GM21723 (cell line): ENCODE data around the gene PHYHD1.
"Not testable (repeated sequence)": the region's sequence is repeated elsewhere in the genome, so short reads cannot be mapped to it uniquely, and the experiment has no call there.

Experiments
- ATAC-seq: cut with Tn5 transposase; IDR thresholded peaks from one replicate; pipeline ENCODE4 v1.9.1; 2021; ENCODE audit warnings: mild to moderate bottlenecking, moderate library complexity; ENCODE audit not compliant: unreplicated experiment

The PHYHD1 gene

DNA sequence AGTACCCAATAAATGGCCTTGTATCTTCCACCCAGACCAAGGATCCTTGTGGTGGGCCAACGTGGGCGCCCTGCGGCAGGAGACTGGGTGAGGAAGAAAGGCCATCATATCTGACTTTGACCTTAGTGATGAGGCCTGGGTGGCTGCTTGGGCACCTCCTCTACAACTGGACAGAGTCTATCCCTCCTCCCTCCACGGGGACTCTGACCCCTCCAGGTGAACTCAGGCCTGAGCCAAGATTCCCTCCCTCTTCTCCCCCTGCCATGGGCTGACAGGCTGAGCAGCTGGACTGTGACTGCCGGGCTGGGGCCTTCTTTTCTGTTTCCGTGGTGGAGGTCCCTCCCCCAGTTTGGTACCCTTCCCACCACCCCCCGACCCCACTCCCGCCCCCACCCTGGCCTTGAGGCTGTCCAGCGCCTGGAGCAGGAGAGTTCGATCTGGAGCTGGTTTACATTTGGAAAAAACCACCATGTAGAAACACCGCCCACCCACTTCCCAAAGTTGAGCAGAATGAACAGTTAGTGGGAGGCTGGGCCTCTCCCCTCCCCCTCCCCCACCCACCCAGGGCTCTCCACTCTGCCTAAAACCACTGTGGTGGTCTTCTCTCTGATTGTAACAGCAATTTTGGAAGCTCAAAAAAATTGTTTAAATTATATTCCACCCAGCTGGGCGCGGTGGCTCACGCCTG, 1.2 kb upstream of the PHYHD1 start:
- no peak for ATAC-seq

DNA sequence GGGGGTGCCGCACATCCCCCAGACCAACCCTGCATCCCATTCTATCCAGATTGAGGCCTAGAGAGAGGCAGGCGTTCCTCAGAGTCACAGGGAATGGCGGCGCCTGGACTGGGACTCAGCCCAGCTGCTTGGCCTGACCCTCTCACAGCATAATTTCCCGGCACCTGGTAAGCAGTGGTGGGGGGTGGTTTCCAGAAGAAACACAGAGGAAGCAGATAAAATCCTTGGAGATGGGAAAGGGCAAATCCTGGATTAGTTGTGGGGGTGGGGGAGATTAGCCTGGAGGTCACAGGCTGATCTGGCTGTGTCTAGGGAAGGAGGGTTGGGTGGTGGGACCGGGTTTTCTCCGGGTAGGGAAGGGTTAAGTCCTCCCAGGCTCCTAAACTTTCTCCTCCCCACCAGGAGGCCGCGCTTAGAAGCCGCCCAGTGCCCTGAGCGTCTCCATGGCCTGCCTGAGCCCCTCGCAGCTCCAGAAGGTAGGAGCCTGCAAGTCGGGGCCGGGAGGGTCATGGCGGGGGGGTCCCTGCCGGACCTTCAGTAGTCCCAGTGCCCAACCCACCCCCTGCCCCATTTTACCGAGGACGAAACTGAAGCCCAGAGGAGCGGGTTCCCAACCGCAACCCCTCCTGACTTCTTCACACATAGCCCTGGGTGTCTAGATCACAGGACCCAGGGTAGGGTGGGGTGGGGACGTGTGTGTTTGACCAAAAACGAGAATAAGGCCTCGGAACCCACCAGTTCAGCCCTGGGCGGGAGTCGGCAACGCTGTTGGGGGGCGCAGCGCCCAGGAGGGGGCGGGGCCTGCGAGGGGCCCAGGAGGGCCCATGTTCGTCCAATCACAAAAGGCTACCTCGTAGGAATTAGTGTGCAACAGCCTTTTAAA, 1.3 kb downstream of the PHYHD1 start:
- ATAC-seq = no peak

DNA sequence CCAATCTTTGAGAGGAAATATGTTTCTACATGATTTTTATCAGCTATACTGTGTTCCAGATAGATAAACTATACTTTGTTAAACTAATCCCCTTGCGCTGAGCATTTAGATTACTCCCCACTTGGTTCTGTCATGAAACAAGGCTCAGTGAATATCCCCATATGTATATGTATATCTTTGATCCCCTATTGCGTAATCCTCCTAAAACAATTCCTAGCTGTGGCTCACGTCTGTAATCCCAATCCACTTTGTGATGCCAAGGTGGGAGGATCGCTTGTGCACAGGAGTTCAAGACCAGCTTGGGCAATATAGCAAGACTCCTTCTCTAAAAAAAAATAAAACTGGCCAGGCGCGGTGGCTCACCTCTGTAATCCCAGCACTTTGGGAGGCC, 2.7 kb downstream of the PHYHD1 start:
- no peak for ATAC-seq

DNA sequence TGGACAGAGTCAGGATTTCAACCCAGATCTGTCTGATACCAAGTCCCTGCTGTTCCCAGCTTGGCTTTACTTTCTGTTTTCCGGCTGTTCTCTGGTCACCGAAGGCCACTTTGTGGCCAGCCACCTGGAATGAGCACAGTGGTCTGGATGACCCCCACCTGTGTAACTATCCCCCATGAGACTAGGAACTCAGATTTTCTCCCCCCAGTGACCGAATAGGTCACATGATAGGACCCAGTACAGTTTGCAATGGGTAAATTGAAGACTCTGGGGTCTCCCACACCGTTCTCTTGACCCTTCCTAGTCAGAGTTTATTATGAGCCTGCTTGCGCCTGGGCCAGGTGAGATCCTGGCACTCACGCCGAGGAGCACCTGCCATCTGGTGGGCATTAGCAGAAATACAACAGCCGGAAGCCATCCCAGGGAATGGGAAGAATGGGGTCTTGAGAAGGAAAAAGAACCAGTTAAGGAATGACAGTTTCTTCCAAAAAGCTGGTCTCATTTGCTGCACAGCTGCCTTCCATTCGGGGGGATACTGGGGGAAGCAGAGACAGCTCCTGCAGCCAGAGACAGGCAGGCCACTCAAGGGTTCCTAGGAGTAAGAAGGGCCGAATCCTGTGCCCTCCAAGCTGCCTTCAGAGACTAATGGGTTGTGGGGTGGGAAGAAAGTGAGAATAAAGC, 7.1 kb downstream of the PHYHD1 start:
- ATAC-seq = no peak

DNA sequence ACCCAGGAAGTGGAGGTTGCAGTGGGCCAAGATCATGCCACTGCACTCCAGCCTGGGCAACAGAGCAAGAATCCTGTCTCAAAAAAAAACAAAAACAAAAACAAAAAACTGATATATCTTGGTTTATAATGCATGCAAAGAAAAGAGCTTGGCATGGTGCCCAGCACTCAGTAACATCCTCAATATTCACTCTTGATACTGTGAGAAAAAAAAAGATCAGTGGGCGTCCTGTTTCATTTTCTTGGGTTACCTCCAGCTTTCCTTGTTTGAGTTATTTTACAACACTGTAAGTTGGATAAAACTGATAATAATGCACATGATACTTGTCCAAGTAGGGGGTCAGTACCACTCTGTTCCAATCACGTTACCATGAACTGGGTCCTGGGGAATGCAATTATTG, 7.8 kb downstream of the PHYHD1 start:
- no peak for ATAC-seq

DNA sequence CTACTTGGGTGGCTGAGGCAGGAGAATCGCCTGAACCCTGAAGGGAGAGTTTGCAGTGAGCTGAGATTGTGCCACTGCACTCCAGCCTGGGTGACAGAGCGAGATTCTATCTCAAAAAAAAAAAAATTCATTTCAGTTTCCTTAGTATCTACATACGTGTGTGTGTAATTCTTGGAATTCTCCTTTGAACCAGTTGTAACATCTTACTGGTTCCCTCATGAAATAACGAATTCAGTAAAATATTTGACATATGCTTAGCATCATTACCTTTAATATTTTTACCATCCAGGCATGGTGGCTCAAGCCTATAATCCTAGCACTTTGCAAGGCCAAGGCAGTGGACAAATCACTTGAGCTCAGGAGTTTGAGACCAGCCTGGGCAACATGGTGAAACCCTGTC, 8.8 kb downstream of the PHYHD1 start:
- no peak for ATAC-seq

DNA sequence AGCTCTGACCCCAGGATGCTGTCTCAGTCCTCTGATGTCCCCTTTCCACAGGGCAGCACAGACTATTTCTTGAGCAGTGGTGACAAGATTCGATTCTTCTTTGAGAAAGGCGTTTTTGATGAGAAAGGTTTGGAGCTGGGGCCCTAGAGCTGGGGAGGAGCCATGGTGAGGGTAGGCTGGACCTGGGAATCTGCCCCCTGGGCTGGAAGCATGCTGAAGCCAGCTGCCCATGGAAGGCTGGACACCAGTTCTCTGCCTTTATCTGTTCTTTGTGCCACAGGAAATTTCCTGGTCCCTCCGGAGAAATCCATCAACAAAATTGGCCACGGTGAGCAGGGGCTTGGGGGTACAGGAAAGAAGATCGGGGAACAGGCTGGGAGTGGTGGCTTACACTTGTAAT, 12.9 kb downstream of the PHYHD1 start:
- no peak for ATAC-seq

DNA sequence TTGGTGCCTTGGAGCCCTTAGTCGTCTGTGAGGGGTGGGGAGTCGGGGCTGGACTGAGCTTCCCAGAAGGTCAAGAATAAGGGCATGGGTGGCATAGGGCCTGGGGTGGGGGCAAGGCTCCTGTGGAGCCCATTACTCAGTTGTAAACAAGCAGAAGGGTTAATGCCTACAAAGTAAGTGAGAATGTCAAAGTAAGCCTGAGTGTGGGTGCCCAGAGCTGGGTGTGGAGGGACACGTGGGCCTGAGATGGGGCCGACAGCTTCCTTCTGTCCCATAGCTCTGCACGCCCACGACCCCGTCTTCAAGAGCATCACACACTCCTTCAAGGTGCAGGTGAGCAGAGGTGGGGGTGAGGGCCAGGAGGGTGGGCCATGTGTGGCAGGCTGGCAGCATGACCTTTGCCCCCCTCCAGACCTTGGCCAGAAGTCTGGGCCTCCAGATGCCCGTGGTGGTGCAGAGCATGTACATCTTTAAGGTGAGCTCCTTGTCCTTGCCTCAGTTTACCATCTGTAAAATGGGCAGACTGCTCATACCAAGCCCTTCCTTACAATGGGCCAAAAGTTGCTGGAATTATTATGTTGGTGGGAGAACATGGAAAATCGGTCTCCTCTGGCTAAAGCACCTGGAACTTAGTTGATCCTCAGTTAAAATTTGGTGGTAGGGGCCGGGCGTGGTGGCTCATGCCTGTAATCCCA, 15.5 kb downstream of the PHYHD1 start:
- no peak for ATAC-seq

DNA sequence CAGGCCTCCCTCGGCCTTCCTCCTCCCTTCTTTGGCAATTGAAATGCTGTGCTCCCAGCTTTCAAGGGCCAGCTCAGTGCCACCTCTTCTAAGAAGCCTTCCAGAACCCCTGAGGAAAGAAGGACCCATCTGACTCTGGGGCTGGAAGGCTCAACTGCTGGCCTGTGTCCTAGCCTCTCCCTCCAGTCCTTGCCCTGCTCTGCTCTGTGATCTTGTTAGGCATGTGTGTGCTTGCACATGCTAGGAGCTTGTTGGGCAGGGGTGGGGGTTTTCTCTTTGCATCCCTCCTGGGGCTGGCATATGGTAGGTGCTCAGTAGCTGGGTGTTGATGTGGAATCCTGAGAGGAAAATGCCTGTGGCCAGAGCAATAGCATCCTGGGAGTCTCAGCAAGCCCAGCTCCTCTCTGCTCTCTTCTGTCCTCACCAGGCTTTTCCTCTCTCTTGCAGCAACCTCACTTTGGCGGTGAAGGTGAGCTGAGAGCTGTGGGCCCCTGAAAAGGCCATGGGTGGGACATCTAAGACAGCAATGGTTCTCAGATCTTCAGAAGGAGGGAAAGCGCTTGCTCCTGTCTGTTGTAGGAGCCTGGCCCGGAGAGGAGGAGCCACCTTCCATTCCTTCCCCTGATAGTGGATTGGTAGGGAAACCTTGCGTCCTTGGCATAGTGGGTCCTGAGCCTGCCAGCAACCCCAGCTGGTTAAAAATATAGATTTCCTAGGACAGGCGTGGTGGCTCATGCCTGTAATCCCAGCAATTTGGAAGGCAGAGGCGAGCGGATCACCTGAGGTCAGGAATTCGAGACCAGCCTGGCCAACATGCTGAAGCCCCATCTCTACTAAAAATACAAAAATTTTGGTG, 16.8 kb downstream of the PHYHD1 start:
- no peak for ATAC-seq

DNA sequence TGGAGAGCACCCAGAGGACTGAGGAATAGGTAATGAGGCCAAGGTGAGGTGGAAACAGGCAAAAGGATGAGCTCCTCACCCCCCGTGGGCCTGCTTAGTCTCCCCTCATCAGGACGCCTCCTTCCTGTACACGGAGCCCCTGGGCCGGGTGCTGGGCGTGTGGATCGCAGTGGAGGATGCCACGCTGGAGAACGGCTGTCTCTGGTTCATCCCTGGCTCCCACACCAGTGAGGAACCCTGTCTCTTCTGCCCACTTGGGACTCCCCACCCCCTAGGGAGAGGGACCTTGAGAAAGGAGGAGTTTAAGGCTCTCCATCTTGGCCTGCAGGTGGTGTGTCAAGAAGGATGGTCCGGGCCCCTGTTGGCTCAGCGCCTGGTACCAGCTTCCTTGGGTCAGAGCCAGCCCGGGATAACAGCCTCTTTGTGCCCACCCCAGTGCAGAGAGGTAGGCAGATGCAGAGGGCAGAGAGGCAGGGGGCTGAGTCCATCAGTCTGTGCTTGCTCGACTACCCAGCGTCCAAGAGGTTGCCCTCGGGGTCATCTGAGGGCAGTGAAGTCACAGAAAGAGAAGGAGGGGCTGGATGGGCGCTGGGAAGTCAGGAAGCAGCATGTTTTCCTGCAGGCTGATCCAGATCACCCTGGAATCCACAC, 19.6 kb downstream of the PHYHD1 start:
- no peak for ATAC-seq

DNA sequence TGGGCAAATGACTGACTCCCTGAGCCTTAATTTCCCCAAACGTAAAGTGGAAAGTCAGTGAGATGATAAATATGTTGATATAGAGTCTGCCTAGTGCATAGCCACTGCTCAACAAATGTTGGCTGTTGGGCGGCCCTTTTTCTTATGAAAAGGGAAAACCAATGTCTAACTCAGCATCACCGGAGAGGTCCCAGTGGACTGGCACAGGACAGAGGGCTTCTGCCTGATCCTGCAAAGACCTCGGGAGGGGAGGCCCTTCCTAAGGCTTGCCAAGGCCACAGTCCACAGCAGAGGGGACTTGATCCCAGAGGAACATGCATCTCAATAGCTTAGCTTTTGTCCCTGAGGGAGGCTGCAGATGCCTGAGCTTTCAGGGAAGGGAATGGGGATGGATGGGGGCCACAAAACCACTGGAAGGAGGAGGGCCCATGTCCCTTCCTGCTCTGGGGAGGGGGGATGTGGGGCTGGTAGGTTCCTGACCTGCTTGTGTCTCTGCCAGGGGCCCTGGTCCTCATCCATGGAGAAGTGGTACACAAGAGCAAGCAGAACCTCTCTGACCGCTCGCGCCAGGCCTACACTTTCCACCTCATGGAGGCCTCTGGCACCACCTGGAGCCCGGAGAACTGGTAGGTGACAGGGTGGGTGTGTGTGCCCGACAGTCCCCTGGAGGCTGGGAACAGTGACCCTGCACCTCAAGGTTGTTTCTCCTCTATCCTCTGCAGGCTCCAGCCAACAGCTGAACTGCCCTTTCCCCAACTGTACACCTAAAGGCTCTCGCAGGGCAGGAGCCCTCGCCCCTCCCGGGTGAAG, 20.4 kb downstream of the PHYHD1 start:
- ATAC-seq = no peak

DNA sequence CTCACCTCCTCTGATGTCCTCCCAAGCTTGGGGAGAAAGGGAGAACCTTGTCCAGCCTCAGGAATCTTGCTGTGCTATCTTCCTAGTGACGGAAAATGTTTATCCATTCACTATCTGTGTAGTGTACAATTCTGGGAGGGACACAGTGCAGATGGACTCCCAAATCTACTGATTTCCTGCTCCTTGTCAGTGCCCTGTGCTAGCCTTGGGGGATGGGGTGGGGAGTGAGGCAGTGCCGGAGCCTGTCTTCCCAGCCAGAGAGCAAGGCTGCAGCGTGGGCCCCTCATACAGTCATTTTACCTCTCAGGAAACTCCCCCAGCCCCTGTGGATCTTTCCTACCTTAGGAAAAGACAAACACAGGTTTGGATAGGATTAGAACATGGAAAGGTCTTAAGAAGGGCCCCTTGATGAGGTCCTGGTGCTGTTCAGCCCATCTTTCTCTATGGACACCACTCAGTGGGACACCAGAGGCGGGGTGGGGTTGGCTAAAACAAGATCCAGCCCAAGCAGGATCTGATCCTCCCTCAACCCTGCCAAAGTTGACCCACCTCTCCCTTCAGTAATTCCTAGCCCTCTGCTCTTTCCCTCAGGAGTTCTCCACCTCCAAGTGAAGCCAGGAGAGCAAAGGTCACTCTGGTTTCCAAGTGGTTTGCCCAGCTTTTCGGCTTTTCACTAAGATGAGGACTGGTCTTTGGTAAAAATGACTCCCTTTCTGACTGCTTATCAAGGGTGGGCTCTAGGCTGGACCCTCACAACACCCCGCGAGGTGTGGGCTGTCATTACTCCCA, 23.2 kb downstream of the PHYHD1 start:
- ATAC-seq = no peak

DNA sequence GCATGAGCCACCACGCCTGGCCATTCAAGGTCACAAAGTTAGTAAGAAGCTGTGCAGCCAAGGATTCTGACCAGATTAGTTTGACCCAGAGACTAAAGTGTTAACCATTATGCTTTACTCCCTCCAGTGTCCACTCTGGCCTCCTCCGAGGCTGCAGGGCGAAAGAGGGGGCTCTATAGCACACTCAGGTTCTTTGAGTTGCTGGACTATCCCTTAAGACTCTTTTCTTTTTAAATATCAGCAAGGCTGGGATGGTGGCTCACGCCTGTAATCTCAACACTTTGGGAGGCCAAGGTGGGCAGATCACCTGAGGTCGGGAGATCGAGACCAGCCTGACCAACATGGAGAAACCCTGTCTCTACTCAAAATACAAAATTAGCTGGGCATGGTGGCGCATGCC, 24.2 kb downstream of the PHYHD1 start:
- ATAC-seq = not testable (repeated sequence)

DNA sequence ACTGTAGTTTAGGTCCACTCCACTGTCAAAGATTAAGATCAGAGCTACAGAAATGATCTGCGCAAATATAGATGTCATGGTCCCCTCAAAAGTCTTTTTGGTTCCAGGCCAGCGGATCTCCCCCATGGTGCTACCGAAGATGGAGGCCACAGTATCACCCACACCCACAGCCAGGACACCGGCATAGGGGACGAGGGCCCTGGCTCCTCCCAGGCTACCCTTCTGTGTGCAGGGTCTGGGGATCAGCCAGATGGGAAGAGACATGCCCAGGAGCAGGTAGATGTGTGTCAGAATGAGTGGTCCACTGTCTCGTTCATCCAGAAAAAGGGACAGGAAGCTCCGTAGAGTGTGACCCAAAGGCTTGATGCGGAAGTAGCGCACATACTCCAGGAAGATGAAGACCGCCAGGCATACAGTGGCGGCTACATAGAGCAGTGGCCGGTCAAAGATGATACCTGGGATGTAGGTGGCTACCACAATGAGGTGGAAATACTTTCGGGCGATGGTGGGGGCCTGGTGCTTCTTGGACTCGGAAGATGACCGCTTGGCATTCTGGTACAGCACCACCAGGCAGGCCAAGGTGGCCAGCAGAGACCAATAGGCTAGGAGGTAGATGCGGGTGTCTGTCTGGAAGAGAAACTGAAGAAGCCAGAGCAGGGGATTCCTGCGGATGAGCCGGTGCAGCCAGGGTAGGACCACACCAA, 25.2 kb downstream of the PHYHD1 start:
- ATAC-seq = no peak

DNA sequence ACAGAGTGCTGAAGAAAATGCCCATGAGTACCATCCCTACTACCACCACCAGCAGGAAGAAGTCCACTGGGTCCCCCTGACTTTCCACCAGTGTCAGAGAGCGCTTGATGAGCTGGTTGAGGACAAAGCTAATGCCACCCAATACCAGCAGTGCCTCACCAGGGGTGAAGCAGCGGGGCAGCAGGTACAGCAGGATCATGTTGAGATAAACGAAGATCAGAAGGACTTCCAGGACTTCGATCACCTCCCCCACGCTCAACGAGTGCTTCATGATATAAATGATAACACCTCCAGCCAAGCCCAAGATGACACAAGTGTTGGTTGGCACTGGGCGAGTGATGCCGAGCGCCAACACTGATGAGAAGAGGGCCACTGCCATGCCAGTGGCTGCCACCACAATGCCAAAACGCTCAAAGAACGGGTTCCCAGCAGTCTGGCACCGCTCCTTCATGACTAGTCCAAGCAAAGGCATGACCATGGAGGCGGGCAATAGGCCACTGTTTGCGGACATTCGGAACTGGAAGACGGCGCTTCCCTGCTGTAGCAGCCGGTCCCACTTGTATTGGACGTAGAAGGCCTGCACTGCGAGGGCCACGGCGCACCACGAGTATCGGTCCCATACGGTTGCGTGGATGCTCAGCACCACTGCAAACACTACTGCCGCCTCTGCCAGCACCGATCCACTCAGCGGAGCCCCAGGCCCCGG, 25.9 kb downstream of the PHYHD1 start:
- peak; percentile 24 for ATAC-seq

DNA sequence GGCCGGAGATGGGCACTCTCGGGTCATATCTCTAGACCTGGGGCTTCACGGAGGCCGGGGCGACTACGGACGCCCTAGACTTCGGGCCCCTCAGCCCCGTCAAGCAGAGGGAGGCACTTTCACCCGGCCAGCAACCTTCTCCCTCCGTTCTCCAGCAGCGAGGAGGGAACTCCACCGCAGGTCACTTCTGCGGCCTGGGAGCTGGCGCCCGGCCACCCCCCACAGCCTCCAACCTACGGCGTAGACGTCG, 26.4 kb downstream of the PHYHD1 start:
- no peak for ATAC-seq
